Activated naive CD4-positive, alpha-beta T cell treated with Interleukin-2 at 50 U/mL for 16 hours (primary cell): ENCODE data around the gene PLPPR3.

ENCODE experiments used
- DNase-seq: peaks from one replicate; pipeline ENCODE4 v3.0.0-alpha.2; 2020

PLPPR3 gene

GRCh38 chr19:806815-807421, 14.8 kb downstream of the PLPPR3 start:
- no peak for DNase-seq

- no peak for DNase-seq
Measured at GRCh38 chr19:805600-806550, 15.9 kb downstream of the PLPPR3 start.

GRCh38 chr19:805166-805551, 16.6 kb downstream of the PLPPR3 start:
- DNase-seq = no peak

DNA sequence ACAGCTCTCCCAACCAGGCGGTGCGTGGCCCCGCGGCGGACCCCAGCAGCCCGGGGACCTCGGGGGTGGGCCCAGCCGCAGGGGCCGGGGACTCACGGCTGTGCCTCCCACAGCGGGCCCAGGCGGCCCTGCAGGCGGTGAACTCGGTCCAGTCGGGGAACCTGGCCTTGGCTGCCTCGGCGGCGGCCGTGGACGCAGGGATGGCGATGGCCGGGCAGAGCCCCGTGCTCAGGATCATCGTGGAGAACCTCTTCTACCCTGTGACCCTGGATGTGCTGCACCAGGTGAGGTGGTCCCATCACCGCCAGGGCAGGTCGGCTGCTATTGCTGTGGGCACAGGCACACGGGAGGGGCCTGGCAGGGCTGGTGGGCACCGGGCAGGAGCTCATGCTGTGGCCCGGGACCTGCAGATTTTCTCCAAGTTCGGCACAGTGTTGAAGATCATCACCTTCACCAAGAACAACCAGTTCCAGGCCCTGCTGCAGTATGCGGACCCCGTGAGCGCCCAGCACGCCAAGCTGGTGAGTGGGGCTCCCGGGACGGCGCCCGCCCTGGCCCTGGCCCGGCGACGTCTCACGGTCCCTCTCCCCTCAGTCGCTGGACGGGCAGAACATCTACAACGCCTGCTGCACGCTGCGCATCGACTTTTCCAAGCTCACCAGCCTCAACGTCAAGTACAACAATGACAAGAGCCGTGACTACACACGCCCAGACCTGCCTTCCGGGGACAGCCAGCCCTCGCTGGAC, 17.2 kb downstream of the PLPPR3 start:
- DNase-seq = no peak

DNA sequence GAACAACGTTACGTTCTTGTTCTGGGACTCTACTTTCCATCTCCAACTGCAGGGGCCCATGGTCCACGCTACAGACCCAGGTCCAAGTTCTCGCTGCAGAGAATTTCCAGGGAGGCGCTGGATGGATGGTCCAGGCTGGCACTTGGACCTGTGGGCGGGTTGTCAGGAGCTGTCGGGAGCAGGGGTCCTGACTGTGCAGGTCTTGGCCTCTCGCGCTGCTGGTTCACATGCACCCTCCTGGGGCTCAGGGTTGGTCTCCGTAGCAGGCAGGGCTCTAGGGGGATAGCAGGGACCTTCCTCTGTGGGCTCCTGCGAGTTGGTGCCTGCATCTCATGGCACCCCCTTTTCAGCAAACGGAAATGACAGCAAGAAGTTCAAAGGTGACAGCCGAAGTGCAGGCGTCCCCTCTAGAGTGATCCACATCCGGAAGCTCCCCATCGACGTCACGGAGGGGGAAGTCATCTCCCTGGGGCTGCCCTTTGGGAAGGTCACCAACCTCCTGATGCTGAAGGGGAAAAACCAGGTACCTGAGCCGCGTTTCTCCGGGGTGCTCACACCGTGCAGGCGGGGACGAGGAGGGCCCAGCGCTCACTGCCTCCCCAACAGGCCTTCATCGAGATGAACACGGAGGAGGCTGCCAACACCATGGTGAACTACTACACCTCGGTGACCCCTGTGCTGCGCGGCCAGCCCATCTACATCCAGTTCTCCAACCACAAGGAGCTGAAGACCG, 17.9 kb downstream of the PLPPR3 start:
- DNase-seq = no peak

DNA sequence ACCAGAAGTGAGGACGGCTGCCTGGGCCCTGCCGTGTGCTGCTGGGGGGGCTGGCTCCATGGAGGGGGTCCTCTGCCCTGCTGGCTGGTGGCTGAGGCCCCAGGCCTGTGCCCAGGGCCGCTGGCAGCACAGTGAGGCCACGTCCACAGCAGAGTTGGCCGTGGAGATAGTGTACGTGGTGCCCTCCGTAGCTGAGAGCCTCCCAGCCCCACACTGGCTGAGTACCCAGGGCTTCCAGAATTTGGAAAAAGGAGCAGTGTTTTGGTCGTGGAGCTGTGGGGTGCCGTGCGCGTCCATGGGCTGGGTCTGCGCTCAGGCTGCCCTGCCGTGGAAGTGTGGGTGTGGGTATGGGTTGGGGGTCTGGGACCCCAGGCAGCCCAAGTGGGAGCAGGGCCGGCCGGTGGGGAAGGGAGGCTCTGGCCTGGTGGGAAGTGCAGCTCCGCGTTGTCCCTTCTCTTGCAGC, 18.6 kb downstream of the PLPPR3 start:
- DNase-seq = no peak

DNA sequence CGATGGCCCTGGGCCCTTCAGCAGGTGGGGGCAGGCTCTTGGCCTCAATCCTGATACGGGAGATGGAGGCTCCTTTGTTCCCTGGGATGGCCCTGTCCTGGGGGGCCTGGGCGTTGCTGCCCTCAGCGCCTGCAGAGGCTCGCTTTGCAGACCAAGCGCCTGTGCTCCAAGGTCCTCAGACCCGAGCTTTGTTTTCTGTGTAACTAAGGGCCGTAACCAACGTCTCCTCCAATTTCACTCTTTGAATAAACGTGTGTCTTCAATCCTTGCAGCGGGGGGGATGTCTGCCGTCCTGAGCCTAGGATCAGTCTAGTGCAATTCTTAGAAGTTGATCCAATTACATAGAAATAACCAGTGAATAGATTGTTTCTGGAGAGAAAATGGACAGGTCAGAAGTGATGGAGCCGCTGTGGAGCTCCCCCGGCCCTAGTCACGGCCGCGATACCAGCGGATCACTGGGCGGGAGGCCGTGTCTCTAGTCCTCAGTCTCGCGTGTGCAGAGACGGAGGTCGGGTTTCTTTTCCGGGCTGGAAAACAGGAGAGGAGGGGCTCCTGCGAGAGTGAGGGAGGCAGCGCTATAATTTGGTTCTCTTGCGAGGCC, 19.2 kb downstream of the PLPPR3 start:
- no peak for DNase-seq

- DNase-seq = no peak
Measured at GRCh38 chr19:801861-802497, 19.8 kb downstream of the PLPPR3 start.

DNA sequence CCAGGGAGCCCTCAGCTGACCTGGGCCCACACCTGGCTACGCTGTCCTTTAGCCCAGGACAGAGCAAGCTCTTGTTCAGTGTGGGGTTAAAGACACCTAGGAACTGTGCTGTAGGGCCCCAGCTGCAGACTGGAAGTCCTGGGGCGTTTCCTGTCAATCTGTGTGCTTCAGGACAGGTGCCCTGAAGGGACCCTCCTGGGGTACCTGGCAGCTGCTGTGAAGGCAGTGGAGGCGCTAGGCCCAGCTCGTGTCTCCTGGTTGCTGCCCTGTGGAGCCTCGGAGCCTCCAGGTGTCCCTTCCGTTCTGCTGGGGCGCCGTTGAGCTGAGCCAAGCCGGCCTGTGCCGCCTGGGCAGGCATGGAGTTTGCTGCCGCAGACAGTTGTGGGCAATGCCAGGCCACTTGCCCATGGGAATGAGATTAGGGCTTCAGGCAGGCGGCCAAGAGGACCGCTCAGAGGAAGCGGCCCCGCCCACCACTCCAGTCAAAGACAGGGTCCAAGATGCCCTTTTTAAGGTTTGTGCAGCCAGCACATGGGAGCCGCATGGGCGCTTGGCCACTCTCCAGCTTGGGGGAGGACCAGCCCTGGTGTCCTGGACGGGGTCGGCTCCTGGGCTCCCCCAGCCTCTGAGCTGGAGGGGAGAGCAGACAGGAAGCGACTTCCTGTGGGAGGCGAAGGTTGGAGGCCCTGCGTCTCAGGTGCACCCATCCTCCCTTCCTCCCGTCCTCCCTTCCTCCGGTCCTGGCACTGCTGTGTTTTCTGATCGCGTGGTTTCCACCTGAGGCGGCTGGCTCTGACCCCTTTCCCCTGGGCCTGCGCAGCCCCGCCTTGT, 20.5 kb downstream of the PLPPR3 start:
- DNase-seq = no peak

DNA sequence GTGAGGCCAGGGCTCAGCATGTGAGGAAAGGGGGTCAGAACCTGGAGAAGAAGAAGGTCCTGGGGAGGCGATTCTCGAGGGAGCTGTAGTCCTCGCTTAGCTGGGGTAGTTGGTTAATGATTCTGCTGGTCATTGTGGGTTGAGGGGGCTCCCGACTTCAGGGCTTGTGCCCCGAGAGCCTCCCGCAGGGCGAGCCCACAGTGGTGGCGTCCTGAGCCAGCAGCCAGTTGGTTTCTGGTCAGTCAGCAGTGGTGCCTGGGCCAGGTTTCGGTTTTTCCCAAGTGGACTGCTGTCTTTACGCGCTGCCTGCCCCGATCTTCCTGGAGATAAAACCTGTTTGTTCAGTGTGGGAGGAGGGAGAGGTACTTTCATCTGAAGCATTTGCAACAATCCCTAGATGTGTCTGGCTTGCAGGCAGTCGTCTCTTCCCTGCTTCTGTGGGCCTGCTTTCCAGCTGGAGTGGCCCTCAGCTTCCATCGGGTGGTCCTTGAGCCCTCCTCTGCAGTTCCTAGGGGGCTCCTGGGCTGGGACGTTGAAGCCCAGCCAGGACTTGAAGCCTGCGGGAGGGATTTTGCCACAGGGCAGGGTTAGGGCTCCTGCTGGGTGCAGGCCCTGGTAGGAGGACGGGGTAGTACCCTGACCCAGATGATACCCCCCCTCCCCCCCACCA, 21.3 kb downstream of the PLPPR3 start:
- DNase-seq = no peak

GRCh38 chr19:799076-799881, 22.5 kb downstream of the PLPPR3 start:
- DNase-seq = peak; percentile 38

GRCh38 chr19:798415-799075, 23.2 kb downstream of the PLPPR3 start:
- no peak for DNase-seq

DNA sequence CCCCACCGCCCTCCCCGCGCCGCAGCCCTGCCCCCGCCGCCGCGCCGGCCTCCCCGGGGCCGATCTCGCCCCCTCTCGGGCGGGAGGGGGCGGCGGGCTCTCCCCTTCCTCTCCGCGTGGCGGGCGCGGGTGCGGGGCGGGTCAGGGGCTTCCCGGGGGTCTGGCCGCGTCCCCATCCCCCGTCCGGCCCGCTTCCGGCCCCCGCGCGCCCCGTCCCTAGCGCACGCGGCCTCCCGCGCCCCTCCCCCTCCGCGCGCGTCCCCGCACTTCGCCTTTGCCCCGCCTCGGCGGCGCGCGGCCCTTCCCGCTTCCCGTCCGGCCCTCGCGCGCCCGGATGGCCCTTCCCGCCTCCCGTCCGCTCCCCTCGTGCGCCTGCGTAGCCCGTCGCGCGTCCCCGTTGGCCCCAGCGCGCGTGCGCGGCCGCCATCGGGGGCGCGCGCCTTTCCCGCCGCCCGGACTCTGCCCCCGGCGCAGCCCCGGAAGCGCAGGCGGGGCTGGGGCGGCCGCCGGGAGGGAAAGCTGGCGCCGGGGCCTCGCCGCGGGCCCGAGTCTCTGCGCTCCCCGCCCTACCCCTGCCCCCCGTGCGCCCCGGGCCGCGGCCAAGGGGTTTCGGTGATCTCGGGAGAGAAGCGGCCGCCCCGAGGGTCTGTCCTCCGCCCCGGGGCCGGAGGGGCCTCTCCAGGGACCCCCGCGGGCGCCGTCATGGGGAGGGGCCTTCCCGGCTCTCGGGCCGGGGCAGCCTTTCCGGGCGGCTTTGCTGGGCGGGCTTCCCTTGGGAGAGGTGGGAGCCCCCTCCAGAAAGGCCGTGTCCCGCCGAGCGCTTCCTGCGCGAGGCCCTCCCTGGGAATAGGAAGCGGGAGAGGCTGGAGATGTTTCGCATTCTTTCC, 24.0 kb downstream of the PLPPR3 start:
- peak; percentile 85 for DNase-seq

DNA sequence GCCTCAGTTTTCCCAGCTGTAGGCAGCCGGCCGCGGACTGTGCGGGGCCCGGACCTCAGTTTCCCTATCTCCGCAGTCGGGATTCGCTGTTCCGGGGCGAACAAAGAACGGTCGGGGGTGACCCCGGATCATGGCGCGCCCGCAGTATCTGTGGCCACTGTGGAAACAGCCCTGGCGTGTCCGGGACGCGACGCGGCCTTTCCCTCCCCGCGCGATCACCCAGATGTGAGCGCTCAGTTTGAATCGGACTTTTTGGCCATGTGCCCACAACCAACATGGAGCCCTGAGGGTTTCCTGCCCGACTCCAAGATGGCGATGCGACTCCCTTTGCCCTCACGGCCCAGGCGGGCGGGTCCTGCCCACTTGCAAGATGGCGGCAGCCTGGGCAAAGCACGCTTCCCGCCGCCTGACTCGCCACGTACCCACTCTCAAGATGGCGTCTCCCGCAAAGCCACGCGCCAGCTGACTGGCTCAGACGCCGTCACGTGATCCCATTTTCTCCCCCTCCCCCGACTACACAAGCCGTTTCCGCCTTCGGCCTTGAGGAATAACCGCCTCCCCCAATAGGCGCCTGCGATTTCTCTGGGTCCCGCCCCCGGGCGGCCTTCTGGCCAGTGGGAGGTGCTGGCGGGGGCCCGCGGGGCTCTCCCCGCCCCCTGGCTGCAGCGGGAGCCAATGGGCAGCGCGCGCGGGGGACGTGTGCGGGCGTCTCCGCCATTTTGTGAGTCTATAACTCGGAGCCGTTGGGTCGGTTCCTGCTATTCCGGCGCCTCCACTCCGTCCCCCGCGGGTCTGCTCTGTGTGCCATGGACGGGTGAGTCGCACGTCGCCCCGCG, 24.8 kb downstream of the PLPPR3 start, which contains the start of gene PTBP1:
Gene PTBP1, plus strand, starts transcription at position 761 of the 836 bp plus-strand sequence. Its CDS starts 46 bp downstream, at position 807.
- DNase-seq = peak; percentile 100

DNA sequence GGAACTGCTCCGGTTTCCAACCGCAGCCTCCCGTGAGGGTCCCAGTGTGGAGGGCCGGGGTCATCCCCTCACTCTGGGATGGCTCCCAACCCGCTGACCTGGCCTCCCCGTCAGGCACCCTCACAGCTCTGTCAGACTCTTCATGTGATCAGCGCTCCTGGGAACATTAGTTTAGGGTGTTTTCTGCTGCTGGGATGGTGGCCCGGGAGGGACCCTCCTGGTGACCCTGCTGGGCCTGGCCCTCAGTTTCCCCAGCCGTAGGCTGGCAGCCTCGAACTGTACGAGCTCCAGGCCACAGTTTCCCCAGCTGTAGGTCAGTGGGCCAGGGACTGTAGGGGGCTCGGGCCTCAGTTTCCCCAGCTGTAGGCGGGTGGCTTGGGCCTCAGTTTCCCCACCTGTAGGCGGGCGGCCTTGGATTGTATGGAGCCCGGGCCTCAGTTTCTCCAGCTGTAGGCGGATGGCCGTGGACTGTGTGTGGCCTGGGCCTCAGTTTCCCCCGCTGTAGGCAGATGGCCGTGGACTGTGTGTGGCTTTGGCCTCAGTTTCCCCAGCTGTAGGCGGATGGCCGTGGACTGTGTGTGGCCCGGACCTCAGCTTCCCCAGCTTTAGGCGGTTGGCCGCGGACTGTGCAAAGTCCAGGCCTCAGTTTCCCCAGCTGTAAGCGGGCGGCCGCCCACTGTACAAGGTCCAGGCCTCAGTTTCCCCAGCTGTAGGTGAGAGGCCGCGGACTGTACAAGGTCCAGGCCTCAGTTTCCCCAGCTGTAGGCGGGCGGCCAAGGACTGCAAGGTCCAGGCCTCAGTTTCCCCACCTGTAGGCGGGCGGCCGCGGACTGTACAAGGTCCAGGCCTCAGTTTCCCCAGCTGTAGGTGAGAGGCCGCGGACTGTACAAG, 25.8 kb downstream of the PLPPR3 start:
- no peak for DNase-seq
